T-helper 9 cell (primary cell): Measurements from ENCODE around the gene OAS2.

Source experiments
- DNase-seq: peaks from one replicate; pipeline ENCODE4 v3.0.0-alpha.2; 2020

The OAS2 gene

GRCh38 chr12:113027726-113028125 is 49.4 kb downstream of the OAS2 start:
- DNase-seq, result no peak

- DNase-seq, result no peak
These were observed 52.7 kb downstream of the OAS2 start for GRCh38 chr12:113030875-113031525.

DNA sequence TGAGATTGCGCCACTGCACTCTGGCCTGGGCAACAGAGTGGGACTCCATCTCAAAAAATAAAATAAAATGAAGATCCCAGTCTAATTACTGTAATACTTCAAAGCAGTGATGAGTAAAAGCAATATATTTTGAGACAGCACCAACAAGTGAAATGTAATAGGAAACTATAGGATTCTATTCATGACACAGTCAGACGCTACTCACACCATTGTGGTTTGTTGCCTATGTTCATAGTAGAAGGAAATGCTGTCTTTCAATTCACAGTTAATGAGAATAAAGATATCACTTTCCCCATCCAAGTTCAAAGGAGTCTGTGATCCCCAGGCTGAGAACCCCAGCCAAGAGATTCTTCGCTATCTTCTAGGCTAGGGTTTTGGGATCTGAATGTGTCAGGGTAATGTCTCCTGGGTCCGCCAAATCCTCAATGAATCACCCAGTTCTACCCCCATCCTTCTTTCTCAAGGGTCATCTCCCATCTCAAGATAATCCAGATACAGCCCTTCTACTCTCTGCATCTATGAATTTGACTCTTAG is 61.7 kb downstream of the OAS2 start:
- no peak for DNase-seq

DNA sequence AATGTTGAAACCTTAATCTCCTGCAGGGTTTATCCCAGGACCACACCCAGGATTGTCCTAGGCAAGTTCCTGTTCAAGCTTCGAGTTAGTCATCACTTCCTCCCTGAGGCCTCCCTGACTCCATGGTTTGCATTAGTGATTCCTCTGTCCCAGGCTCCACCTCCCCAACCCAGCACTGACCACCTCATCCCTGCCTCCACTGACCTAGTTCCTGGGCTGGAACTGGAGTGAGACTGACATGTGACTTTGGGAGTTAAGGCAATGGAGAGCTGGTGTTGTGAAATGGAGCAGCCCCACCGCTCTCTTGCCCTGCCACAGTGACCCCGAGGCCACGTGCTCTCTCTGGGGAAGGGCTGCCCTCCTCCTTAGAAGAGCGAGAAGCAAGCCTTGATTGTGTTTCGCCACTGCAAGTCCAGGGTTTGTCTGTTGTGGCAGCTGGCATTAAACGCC is 62.4 kb downstream of the OAS2 start:
- no peak for DNase-seq

GRCh38 chr12:113041560-113041959 is 63.2 kb downstream of the OAS2 start:
- DNase-seq, result no peak

DNA sequence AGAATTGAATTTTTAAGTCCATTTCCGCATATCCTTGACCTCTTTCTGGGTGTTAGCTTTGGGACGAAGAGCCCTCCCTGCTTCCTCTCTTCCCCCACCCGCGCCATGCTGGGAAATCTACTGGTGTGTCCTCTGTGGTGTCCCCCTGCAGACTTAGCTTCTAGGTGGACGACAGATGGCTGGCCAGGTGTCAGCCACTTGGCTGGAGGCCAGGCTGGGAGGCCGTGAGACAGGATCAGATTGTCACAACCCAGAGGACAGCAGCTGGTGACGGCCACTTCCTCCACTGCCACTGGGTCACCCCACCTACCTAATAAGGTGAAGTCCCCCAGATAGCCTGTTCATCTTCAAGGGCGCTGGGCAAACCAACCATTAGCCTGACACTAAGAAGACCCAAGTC is 64.9 kb downstream of the OAS2 start:
- DNase-seq, result no peak

DNA sequence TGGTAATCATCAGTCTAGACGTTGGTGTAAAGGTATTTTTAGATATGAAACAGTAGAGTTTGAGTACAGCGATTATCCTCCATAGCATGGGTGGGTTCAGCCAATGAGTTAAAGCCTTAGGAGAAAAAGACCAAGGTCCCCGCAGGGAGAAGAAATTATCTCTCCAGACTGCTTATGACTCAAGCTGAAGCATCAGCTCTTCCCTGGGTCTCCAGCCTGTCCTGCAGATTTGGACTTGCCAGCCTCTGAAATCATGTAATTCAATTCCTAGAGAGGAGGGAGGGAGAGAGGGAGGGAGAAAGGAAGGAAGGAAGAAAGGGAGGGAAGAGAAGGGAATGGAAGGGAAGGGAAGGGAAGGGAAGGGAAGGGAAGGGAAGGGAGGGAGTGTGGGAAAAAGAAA is 66.2 kb downstream of the OAS2 start:
- no peak for DNase-seq

- DNase-seq, result peak; percentile 44
These were observed 70.4 kb downstream of the OAS2 start for GRCh38 chr12:113048716-113049127.

GRCh38 chr12:113049976-113050742 is 71.8 kb downstream of the OAS2 start:
- DNase-seq, result no peak

DNA sequence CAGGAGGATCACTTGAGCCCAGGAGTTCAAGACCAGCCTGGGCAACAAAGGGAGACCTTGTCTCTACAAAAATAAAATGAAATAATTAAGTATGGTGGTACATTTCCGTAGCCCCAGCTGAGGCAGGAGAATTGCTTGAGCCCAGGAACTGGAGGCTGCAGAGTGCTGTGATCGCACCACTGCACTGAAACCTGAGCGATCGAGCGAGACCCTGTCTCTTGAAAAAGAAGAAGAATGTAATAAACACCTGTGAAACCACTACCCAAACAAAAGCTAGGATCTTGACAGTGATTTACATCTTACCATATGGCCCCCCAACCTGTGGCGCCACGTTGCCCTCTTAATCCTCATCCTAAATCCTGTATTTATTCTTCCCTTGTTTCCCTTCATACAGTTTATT is 72.5 kb downstream of the OAS2 start:
- no peak for DNase-seq

GRCh38 chr12:113051759-113052158 is 73.4 kb downstream of the OAS2 start:
- no peak for DNase-seq

GRCh38 chr12:113052326-113052725 is 74.0 kb downstream of the OAS2 start:
- DNase-seq, result no peak

DNA sequence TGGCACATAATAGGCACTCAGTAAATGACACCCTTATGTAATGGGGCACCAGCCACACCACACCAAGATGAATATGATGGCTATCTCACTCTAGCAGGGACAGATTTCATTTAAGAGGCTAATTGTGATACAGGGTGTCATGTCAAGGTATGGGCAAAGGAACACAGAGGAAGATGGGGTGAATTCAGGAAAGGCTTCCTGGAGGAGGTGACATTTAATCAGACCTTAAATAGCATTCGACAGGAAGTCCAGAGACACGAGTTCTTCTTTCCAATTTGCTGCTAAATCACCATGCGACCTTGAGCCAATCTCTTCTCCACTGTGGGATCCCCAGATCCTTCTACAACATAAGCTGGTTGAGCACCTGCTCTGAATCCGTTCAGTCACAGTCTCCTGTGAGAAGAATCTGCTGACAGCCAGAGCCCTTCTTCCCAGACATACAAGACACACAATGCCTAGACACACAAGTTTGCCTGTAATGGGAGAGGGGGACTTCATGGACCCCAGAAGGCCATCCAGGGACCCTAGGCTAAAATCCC is 76.7 kb downstream of the OAS2 start:
- no peak for DNase-seq

GRCh38 chr12:113055594-113056380 is 77.5 kb downstream of the OAS2 start:
- no peak for DNase-seq

- DNase-seq, result no peak
These were observed 78.0 kb downstream of the OAS2 start for GRCh38 chr12:113056381-113056630.

GRCh38 chr12:113056631-113057488 is 78.5 kb downstream of the OAS2 start, which contains the start of gene DTX1:
DTX1 (plus strand) TSS chr12:113056730; CDS start chr12:113058193, 1,463 bp downstream.
- DNase-seq, result peak; percentile 28

GRCh38 chr12:113057565-113058485 is 79.5 kb downstream of the OAS2 start:
- DNase-seq, result no peak

DNA sequence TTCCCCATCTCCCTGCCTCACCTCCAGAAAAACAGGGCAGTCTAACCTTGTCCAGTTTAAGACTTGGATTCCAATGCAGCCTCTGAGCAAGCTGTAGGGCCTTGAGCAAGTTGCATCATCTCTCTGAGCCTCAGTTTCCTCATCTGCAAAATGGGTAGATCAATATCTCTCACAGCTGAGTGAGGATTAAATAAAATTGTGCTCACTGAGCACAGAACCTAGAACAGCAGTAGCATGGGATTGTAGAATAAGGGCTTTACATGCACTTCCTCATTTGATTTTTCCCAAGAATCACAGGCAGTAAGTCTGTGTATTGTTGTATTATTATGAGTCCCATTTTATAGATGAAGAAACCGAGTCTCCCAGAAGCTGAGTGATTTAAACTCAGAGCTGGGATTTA is 80.2 kb downstream of the OAS2 start:
- DNase-seq, result no peak

- DNase-seq, result no peak
These were observed 80.8 kb downstream of the OAS2 start for GRCh38 chr12:113059071-113059595.

DNA sequence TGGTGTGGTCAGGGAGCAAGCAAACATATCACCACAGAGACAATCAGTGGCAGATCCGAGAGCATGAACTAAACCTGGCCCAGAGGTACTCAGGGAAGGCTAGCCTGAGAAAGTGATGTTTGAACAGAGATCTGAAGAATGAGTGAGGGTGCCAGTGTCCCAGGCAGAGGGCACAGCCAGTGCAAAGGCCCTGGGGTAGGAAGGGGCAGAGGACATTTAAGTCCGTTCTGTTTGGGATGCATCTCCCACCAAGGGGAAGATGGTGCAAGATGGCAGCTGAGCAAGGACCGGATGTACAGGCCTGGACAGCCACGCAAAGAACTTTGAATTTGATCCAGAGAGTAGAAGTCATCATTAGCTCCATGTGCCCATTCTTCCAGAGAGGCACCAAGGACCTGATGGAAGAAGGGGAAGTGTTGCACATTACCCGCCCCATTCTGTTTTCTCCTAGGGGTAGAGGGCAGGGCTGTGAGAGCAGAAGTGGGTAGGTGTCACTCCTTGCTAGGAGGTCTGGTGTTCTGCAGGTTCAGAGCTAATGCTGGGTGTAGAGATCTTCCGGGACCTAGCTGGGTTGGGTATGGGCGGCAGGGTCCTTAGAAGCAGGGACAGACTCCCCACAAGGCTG is 82.1 kb downstream of the OAS2 start:
- DNase-seq, result no peak
